ENCODE results near the gene CUTA. TPM values are rescaled to one million over a fixed set of nuclear protein-coding genes. Genes with fewer than 3 reads are reported as not detected.

CUTA gene
- total and polyA plus RNA-seq, 7 experiments from 2014 or later: 148 to 466 (median 205) TPM

DNA sequence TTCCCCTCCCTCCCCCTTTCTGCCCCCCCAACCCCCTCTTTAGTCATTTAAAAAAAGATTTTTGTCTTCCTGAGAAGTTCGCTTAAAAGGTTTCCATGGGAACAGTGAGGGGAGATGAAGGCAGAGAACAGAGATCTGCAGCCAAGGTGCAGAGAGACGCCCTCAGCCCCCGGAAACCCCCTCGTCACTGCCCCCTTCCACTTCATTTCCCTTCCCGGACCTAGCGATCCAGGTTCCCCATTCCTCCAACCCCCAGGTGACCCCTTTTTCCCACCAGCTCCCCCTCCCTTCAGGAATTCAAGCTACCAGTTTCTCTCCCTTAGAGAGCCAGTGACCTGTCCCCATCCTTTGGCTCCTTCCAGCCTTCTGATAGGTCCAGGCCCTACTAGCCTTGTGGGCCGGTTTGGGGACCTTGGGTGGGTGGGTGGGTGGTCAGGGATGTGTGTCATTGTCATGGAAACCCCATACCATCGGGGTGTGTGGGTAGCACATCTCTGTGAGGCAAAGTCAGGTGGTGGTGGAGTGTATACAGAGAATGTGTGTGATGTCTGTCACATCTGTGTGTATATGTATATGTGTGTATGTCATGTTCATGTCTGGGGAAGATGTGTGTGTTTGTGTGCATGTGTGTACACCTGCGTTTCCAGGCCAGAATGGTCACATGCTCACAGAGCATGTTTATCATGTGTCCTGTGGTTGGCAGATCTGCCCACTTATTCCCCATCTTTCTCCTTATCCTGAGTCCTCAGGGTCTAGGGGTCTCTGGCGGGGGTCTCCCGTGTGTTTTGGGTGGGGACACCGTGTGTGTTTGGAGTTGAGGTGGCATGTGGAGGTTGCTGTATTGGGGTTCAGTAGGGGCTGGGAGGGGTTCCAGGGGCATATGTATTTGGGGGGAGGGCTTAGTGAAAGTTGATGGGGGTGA lies 8.9 kb upstream of the CUTA start:
- ChIA-PET POLR2A (interaction anchor here (0.5 to 3.5 kb wide), 17 partner anchors 9 to 178 kb away, joined by 3 to 29 read pairs (median 5); partner anchors contain the start of genes B3GALT4, CUTA, PFDN6 and RPS18), CTCF (interaction anchor here (0.6 to 3.3 kb wide), 3 partner anchors 10 to 82 kb away, joined by 5 to 9 read pairs (median 7); no protein-coding TSS in a partner anchor)
- no peaks in the 10 kb centered on the region for H3K36me3 ChIP-seq (ENCODE audit: control insufficient read depth in 2 of 3, insufficient read depth in 3 of 3, low read length in 3 of 3)
- intact Hi-C loops (cut with micrococcal nuclease): loop anchor here (1.0 to 10.0 kb wide), 12 partner anchors 9 to 1250 kb away; partner anchors contain the start of genes CUTA (in 2 of the 2), RGL2 (in 2 of the 2), AGPAT1 (in 1 of the 2) and ITPR3 (in 1 of the 2)
- peak overlapping the region; percentile 75 for H3K4me3 ChIP-seq (ENCODE audit: low read length)
- no peaks in the 10 kb centered on the region for H3K27me3 Mint-ChIP-seq
- no peaks in the 10 kb centered on the region for H3K9me3 Mint-ChIP-seq
- H3K36me3 Mint-ChIP-seq: peaks cover 0 to 31% (median 4%) of the 10 kb centered on the region in 5 donors
- peak overlapping the region; percentile 88 to 99 (median 95) for H3K27ac Mint-ChIP-seq
- peak in 7 of 9 donors; percentile 33 to 79 (median 52) for DNase-seq
- H3K4me1 ChIP-seq (ENCODE audit: control insufficient read depth in 2 of 2, insufficient read depth in 2 of 2, low read length in 2 of 2): peaks cover 48 to 51% of the 10 kb centered on the region in 2 donors
- no peaks in the 10 kb centered on the region for H3K9me3 ChIP-seq (ENCODE audit: control insufficient read depth in 2 of 3, low read length in 3 of 3)
- ATAC-seq: peak; percentile 33
- peaks cover 71 to 85% (median 76%) of the 10 kb centered on the region in 7 donors for H3K4me1 Mint-ChIP-seq
- peak overlapping the region; percentile 88 for H3K27ac ChIP-seq (ENCODE audit: low read depth, low read length)
- H3K4me3 Mint-ChIP-seq: peak overlapping the region; percentile 84 to 98 (median 95)
- H3K27me3 ChIP-seq (ENCODE audit: control insufficient read depth in 2 of 2, insufficient read depth in 2 of 2, low read length in 2 of 2): no peaks in the 10 kb centered on the region

DNA sequence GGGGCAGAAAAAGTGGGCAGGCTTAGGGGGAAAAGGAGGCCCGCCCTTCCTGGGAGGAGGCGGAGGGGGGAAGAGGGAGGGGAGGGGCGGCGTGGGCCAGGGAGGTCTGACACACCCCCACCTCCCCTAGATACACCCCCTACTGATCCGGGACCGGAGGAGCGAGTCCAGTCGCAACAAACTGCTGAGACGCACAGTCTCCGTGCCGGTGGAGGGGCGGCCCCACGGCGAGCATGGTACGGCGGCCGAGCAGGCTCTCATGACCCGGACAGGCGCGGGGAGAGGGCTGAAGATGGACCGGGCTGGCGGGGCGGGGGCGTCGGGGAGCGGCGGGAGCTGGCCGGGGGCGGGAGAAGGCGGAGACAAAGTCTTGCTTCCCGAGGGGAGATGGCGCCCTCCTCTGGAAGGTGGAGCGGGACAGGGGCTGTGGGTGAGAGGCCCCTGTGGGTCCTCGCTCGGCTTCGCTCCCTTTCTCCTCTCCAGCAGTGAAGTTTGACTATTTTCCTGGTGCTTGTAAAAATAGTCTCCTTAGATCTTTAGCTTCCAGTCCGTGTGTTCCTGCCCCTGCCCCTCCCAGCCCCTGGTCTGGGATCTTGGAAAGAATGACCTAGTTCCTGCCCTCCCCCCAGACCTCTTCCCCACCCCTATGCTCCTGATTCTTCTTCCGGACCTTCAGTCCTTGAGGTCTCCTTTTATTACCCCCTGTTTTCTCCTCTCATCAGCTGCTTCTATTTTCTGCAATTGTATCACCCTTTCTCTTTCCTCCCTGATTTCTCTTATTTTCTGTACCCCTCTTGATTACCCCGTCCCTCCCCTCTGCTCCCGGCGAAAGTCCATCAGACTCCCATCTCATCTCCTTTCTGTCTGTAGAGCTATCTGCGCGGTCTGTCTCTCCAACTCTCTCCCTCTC lies 8.0 kb upstream of the CUTA start:
- ATAC-seq: peak; percentile 72
- DNase-seq: peak; percentile 57 to 85 (median 74)
- H3K27me3 Mint-ChIP-seq: no peaks in the 10 kb centered on the region
- H3K4me1 Mint-ChIP-seq: peaks cover 64 to 89% (median 82%) of the 10 kb centered on the region in 7 donors
- ChIA-PET POLR2A (interaction anchor here (0.5 to 3.5 kb wide), 24 partner anchors 8 to 1806 kb away, joined by 3 to 29 read pairs (median 5); partner anchors contain the start of genes B3GALT4, BAK1, CUTA and PFDN6), CTCF (interaction anchor here (0.7 to 3.3 kb wide), 7 partner anchors 12 to 155 kb away, joined by 3 to 9 read pairs (median 4); partner anchors contain the start of genes RPS18 and VPS52)
- Histone ChIP-seq H3K36me3 (ENCODE audit: control insufficient read depth in 2 of 3, insufficient read depth in 3 of 3, low read length in 3 of 3) (no peaks in the 10 kb centered on the region), H3K4me1 (ENCODE audit: control insufficient read depth in 2 of 2, insufficient read depth in 2 of 2, low read length in 2 of 2) (peaks cover 43 to 46% of the 10 kb centered on the region in 2 donors), H3K27me3 (ENCODE audit: control insufficient read depth in 2 of 2, insufficient read depth in 2 of 2, low read length in 2 of 2) (no peaks in the 10 kb centered on the region), H3K27ac (ENCODE audit: low read depth, low read length) (peak overlapping the region; percentile 88), H3K9me3 (ENCODE audit: control insufficient read depth in 2 of 3, low read length in 3 of 3) (no peaks in the 10 kb centered on the region), H3K4me3 (ENCODE audit: low read length) (peak overlapping the region; percentile 73)
- H3K36me3 Mint-ChIP-seq: peaks cover 0 to 31% (median 4%) of the 10 kb centered on the region in 5 donors
- intact Hi-C loops (cut with micrococcal nuclease): loop anchor here (1.0 to 10.0 kb wide), 14 partner anchors 8 to 1249 kb away; partner anchors contain the start of genes CUTA (in 2 of the 2), KIFC1 (in 2 of the 2), RGL2 (in 2 of the 2) and AGPAT1 (in 1 of the 2)
- peak overlapping the region; percentile 84 to 98 (median 95) for H3K4me3 Mint-ChIP-seq
- no peaks in the 10 kb centered on the region for H3K9me3 Mint-ChIP-seq
- H3K27ac Mint-ChIP-seq: peak overlapping the region; percentile 88 to 99 (median 95)

DNA sequence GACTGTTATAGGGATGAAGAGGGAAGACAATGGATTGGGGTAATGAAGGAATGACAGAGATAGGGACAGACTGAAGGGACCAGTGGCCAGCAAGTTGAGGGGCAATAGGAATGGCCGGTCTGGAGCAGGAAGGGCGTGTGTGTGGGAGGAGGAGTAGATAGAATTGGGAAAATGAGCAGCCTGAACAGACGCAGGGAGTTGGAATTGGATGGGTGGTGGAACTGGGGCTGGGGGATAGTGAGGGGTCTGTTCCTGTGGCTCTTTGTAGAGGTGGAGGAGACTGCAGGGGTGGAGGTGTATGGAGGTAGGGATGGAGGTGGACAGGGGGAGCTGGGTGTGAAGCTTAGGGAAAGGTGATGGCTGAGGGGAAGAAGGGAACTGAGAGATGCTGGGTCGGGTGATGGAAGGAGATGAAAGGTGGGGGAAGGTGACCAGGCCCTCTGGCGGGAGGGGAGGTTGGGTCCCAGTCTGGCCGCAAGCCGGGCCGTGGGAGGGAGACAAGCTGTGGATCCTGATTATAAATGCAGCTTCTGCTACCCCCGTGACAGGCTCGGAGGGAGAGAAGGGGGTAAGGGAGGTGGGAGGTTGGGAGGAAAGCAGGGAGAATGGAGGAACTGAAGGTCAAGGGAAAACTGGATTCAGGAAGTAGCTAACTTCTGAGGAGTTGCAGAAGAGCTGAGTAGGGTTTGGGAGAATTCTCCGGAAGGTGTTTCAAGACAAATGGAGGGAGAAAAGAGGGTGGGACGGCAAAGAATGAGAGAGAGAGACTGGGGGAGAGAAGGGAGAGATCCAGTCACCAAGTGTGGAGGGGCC lies 7.2 kb upstream of the CUTA start:
- Histone ChIP-seq H3K36me3 (ENCODE audit: control insufficient read depth in 2 of 3, insufficient read depth in 3 of 3, low read length in 3 of 3) (no peaks in the 10 kb centered on the region), H3K27ac (ENCODE audit: low read depth, low read length) (peak overlapping the region; percentile 88), H3K4me3 (ENCODE audit: low read length) (peak overlapping the region; percentile 73), H3K27me3 (ENCODE audit: control insufficient read depth in 2 of 2, insufficient read depth in 2 of 2, low read length in 2 of 2) (no peaks in the 10 kb centered on the region), H3K9me3 (ENCODE audit: control insufficient read depth in 2 of 3, low read length in 3 of 3) (no peaks in the 10 kb centered on the region), H3K4me1 (ENCODE audit: control insufficient read depth in 2 of 2, insufficient read depth in 2 of 2, low read length in 2 of 2) (peaks cover 34 to 39% of the 10 kb centered on the region in 2 donors)
- Mint-ChIP-seq H3K27me3 (no peaks in the 10 kb centered on the region), H3K27ac (peak overlapping the region; percentile 88 to 99 (median 95)), H3K9me3 (no peaks in the 10 kb centered on the region), H3K36me3 (peaks cover 0 to 31% (median 4%) of the 10 kb centered on the region in 5 donors), H3K4me3 (peak overlapping the region; percentile 84 to 98 (median 95)), H3K4me1 (peaks cover 62 to 86% (median 75%) of the 10 kb centered on the region in 7 donors)
- DNase-seq: no peak
- ChIA-PET CTCF (interaction anchor here (0.7 to 3.3 kb wide), 7 partner anchors 11 to 154 kb away, joined by 3 to 9 read pairs (median 4); partner anchors contain the start of genes RPS18 and VPS52), POLR2A (interaction anchor here (0.5 to 3.5 kb wide), 16 partner anchors 7 to 1805 kb away, joined by 3 to 29 read pairs (median 10); partner anchors contain the start of genes B3GALT4, BAK1, CUTA and PRRC2A)
- intact Hi-C loops (cut with micrococcal nuclease): loop anchor here (1.0 to 10.0 kb wide), 11 partner anchors 14 to 1248 kb away; partner anchors contain the start of genes RGL2 (in 2 of the 2), AGPAT1 (in 1 of the 2), ITPR3 (in 1 of the 2) and KIFC1 (in 1 of the 2)
- ATAC-seq: no peak

GRCh38 chr6:33423777-33424176 lies 5.9 kb upstream of the CUTA start:
- Mint-ChIP-seq H3K4me1 (peaks cover 60 to 85% (median 74%) of the 10 kb centered on the region in 7 donors), H3K27me3 (no peaks in the 10 kb centered on the region), H3K9me3 (no peaks in the 10 kb centered on the region), H3K4me3 (peak overlapping the region; percentile 3 to 98 (median 95)), H3K36me3 (peaks cover 0 to 29% (median 4%) of the 10 kb centered on the region in 5 donors), H3K27ac (peak overlapping the region in 8 of 9 donors; percentile 62 to 99 (median 95))
- Histone ChIP-seq H3K36me3 (ENCODE audit: control insufficient read depth in 2 of 3, insufficient read depth in 3 of 3, low read length in 3 of 3) (no peaks in the 10 kb centered on the region), H3K9me3 (ENCODE audit: control insufficient read depth in 2 of 3, low read length in 3 of 3) (no peaks in the 10 kb centered on the region), H3K4me3 (ENCODE audit: low read length) (no peak overlapping the region), H3K27ac (ENCODE audit: low read depth, low read length) (no peak overlapping the region), H3K4me1 (ENCODE audit: control insufficient read depth in 2 of 2, insufficient read depth in 2 of 2, low read length in 2 of 2) (peaks cover 27 to 37% of the 10 kb centered on the region in 2 donors), H3K27me3 (ENCODE audit: control insufficient read depth in 2 of 2, insufficient read depth in 2 of 2, low read length in 2 of 2) (no peaks in the 10 kb centered on the region)
- intact Hi-C loops (cut with micrococcal nuclease): loop anchor here (2.0 to 10.0 kb wide), 2 partner anchors 13 to 271 kb away; partner anchors contain the start of gene PHF1 (in 1 of the 2)
- ATAC-seq (no peak), DNase-seq (no peak)
- ChIA-PET POLR2A (interaction anchor here (0.6 to 3.5 kb wide), 6 partner anchors 8 to 452 kb away, joined by 3 to 29 read pairs (median 8); partner anchors contain the start of genes ZBTB22 and ZBTB9), CTCF (interaction anchor here (3.3 kb wide), 1 partner anchor 79 kb away, joined by 9 read pairs; no protein-coding TSS in a partner anchor)

- POLR2A ChIA-PET: no interaction called here
- ATAC-seq (no peak), DNase-seq (no peak)
- Histone ChIP-seq H3K4me1 (ENCODE audit: control insufficient read depth in 2 of 2, insufficient read depth in 2 of 2, low read length in 2 of 2) (peaks cover 27 to 41% of the 10 kb centered on the region in 2 donors), H3K27me3 (ENCODE audit: control insufficient read depth in 2 of 2, insufficient read depth in 2 of 2, low read length in 2 of 2) (no peaks in the 10 kb centered on the region), H3K27ac (ENCODE audit: low read depth, low read length) (no peak overlapping the region), H3K36me3 (ENCODE audit: control insufficient read depth in 2 of 3, insufficient read depth in 3 of 3, low read length in 3 of 3) (no peaks in the 10 kb centered on the region), H3K9me3 (ENCODE audit: control insufficient read depth in 2 of 3, low read length in 3 of 3) (no peaks in the 10 kb centered on the region), H3K4me3 (ENCODE audit: low read length) (no peak overlapping the region)
- Mint-ChIP-seq H3K9me3 (no peaks in the 10 kb centered on the region), H3K4me1 (peaks cover 58 to 86% (median 75%) of the 10 kb centered on the region in 7 donors), H3K36me3 (peaks cover 0 to 34% (median 4%) of the 10 kb centered on the region in 5 donors), H3K4me3 (peak overlapping the region; percentile 21 to 88 (median 63)), H3K27ac (peak overlapping the region; percentile 35 to 100 (median 71)), H3K27me3 (no peaks in the 10 kb centered on the region)
- intact Hi-C loops (cut with micrococcal nuclease): loop anchor here in 1 of 2 donors (10.0 kb wide), 1 partner anchor 274 kb away; no protein-coding TSS in a partner anchor
- CTCF ChIA-PET: no interaction called here
These were observed 3.4 kb upstream of the CUTA start for GRCh38 chr6:33421344-33421643.

Data from naive thymus-derived CD4-positive, alpha-beta T cell (primary cell).